ENCODE data around the gene SHB.

DNA sequence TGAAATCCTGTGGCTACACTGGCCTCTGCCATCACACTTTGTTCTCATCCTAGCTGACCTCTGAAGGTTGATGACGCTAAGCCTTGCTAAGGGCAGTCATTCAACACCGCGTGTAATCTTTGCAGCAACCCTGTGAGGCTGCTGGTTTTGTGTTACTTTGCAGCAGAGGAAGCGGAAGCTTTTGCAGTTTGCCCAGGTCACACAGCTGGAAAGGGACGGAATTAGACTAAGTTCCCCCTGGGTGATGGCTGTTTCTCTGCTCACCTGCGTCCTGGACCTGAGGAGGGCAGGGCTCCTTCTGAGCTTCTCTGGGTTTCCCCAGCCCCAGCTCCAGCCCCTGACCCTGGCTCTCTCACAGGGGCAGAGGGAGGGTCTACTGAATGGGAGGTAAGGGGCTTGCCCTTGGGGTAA is 157.8 kb downstream of the SHB start:
- TF ChIP-seq, protein P1, sequence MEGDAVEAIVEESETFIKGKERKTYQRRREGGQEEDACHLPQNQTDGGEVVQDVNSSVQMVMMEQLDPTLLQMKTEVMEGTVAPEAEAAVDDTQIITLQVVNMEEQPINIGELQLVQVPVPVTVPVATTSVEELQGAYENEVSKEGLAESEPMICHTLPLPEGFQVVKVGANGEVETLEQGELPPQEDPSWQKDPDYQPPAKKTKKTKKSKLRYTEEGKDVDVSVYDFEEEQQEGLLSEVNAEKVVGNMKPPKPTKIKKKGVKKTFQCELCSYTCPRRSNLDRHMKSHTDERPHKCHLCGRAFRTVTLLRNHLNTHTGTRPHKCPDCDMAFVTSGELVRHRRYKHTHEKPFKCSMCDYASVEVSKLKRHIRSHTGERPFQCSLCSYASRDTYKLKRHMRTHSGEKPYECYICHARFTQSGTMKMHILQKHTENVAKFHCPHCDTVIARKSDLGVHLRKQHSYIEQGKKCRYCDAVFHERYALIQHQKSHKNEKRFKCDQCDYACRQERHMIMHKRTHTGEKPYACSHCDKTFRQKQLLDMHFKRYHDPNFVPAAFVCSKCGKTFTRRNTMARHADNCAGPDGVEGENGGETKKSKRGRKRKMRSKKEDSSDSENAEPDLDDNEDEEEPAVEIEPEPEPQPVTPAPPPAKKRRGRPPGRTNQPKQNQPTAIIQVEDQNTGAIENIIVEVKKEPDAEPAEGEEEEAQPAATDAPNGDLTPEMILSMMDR (conservative IDR thresholded peaks at IDR 0.05; ENCODE audit: low read depth, low read length), result no peak
- TF ChIP-seq EZH2 (IDR thresholded peaks at IDR 0.05; ENCODE audit: borderline replicate concordance, low read depth, low read length, poor library complexity, severe bottlenecking), result no peak

Measured in A673 (cell line).